DMS79 treated with DMSO at 0.1 percent for 48 hours (cell line): Measurements from ENCODE around the gene SYNDIG1.

ENCODE experiments used
- DNase-seq: peaks from one replicate; lab custom pipeline; 2025; lab: John Stamatoyannopoulos, UW

SYNDIG1 gene

DNA sequence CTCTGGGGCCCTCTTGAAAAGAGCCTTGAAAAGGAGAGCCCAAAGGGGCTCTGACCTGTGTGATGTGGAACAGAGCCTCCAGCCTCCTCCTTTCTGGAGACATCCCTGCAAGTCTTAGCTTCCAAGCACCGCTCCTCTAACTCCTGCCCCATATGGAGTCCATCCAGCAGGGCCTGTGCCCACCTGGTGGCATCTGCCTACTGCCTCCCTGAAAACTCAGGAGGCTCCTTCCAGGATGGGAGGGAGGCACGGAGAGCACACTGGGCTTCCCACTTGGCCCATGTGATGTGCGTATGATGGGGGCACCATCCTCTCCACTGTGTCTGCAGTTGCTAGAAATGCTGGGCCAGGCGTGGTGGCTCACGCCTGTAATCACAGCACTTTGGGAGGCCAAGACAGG, 98.1 kb downstream of the SYNDIG1 start:
- no peak for DNase-seq

- DNase-seq, result no peak
Measured at GRCh38 chr20:24568842-24569241, 99.4 kb downstream of the SYNDIG1 start.

DNA sequence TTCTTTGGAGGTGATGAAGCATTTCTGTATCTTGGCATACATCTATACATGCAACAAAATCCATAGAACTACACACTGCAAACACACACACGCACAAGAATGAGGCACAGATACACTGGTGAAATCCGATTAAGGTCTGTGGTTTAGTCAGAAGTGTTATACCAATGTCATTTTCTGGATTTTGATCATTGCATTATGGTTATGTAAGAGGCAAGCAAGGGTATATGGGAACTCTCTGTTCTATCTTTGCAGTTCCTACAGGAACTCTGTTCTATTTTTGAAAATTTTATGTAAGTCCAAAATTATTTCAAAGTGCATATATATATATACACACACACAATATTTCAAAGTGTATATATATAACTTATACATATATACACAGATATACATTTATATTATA, 101.7 kb downstream of the SYNDIG1 start:
- no peak for DNase-seq

DNA sequence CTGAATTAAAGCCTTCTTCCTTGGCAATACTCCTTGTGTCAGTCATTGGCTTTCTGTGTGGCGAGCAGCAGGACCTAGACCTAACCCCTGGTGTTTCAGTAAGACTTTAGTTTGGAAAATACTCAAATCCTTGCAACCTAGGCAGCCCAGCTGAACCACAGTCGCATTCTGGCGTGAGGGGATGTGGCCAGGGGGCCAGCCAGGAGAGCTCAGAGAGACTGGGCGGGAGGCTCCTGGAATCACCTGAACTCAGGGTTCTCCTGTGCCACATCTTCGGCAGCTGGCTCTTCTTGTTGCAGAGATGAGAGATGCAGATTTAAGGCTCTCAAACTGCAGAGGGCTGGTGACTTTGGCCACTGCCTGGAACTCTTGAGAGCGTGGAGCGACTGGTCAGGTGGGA, 102.7 kb downstream of the SYNDIG1 start:
- no peak for DNase-seq

GRCh38 chr20:24572862-24573261, 103.4 kb downstream of the SYNDIG1 start:
- DNase-seq, result no peak

GRCh38 chr20:24573557-24573956, 104.1 kb downstream of the SYNDIG1 start:
- DNase-seq, result no peak

- no peak for DNase-seq
Measured at GRCh38 chr20:24574307-24574706, 104.9 kb downstream of the SYNDIG1 start.

DNA sequence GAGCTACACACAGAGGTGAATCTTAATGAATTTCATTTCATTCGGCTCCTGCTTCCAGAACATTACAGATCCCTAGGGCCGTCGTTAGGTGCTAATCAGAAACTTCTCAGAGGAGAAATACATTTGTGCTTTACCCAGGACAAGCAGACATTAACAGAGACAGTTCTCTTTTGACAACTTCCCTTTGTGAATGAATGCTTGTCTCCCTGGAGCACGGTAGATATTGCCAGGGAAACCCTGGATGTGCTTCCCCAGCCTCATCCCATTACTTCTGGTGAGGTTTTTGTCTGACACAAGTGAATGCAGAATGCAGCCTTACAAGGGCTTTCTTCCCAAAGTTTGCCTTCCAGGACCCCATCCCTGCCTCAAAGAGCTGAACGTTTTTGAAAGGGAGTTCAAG, 105.4 kb downstream of the SYNDIG1 start:
- no peak for DNase-seq

- DNase-seq, result no peak
Measured at GRCh38 chr20:24575811-24576210, 106.4 kb downstream of the SYNDIG1 start.

DNA sequence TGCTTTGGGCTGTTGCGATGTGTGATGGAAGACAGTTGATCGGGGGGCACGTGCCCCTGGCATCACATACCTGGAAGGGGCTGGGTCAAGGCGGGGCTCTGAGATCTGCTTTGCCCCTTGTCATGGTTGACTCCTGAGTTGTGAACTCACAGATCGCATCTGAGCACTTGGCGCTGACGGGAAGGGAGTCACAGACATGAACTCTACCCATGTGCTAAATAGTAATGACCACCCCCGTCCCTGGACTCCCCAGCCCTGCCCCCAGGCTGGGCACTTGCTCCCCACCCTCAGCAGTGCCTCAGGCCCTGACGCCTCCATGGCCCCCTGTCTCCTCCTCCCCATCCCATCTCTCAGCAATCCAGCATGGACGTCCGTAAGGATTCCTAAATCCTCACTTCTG, 107.0 kb downstream of the SYNDIG1 start:
- DNase-seq, result no peak

- DNase-seq, result no peak
Measured at GRCh38 chr20:24577271-24577909, 108.0 kb downstream of the SYNDIG1 start.

GRCh38 chr20:24578567-24579415, 109.4 kb downstream of the SYNDIG1 start:
- DNase-seq, result no peak

DNA sequence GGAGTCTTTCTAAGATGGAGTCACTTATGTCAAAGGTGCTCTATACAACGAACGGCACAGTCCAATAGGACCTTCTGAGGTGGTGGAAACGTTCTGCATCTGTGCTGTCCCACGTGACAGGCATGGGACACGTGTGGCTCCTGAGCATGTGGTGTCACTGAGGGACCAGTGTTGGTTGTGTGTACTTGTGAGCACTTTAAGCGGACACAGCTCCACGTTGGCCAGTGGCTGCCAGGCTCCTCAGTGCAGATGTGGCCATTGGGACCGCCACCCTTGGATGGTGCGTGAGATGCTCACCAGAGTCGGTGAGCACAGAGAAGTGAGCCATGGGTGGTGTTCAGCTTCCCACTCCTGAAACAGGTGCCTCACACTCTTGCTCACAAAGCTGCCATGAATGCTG, 110.0 kb downstream of the SYNDIG1 start:
- DNase-seq, result no peak

DNA sequence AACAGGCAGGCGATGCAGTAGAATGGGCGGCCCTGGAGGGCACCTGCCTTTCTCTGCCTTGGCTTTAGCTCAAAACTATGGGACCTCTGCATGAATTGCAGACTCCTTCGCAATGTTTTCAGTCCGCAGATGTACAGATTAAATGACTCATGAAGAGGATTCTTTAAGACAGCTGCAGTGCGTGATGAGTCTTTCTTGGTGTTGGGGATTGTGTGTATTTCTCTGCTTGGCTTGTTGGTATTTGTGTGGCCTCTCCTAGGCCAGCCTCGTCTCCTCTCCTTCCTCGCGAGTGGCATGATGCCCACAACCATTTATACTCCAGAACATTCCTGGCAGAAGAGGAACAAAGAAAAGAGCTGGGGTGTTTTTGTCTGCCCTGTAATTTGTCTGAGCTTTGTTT, 110.6 kb downstream of the SYNDIG1 start:
- DNase-seq, result no peak

DNA sequence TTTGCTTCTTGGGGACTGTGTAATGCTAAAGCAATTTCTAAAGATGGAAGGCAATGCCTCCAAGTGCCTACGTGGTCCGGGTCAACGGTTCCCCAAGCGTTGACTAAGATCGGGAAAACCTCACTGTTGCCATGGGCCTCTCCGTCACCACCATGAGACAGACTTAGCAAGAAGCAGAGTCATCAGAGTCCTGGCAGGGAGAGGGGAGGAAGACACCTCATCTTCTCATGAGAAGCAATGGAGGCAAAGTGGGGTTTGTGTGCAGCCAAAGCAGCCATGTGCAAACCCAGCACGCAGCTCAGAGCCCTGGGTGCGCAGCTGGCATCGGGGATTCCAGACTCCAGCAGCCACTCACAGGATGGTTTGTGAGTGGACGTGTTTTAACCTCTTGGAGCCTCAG, 111.4 kb downstream of the SYNDIG1 start:
- DNase-seq, result no peak

GRCh38 chr20:24581443-24582170, 112.2 kb downstream of the SYNDIG1 start:
- DNase-seq, result no peak

GRCh38 chr20:24582373-24583168, 113.1 kb downstream of the SYNDIG1 start:
- no peak for DNase-seq

GRCh38 chr20:24583169-24583792, 113.9 kb downstream of the SYNDIG1 start:
- DNase-seq, result peak; percentile 5

DNA sequence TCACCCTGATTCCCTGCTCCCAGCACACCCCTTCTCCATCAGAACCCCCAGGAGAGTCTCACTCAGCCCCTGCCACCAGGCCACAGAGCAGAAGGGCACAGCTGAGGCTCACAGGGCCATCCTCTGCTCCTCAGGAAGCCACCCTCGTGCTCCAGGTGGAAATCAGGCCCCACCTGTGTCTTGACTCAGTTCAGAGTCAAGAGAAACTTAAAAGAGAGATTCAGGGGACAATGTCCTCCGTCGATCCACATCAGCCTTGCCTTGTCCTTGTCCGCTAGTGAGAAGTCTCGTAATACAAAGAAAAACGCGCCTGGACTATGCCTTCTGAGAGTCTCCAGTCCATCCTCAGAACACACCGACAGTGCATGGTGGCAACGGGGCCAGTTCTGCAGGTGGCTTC, 114.6 kb downstream of the SYNDIG1 start:
- no peak for DNase-seq

- no peak for DNase-seq
Measured at GRCh38 chr20:24584538-24585356, 115.3 kb downstream of the SYNDIG1 start.
